Suppressor macrophage treated with lipopolysaccharide for 4 hours (primary cell): Measurements from ENCODE around the gene ZDHHC14.

ENCODE experiments used
- DNase-seq: peaks from one replicate; pipeline ENCODE4 v3.0.0-alpha.2; 2020

ZDHHC14 gene

GRCh38 chr6:157603314-157603940 is 222.4 kb downstream of the ZDHHC14 start:
- DNase-seq = no peak

GRCh38 chr6:157603971-157604370 is 223.0 kb downstream of the ZDHHC14 start:
- DNase-seq = no peak

GRCh38 chr6:157604816-157605215 is 223.8 kb downstream of the ZDHHC14 start:
- DNase-seq = no peak

GRCh38 chr6:157605484-157605883 is 224.5 kb downstream of the ZDHHC14 start:
- no peak for DNase-seq

- no peak for DNase-seq
Observed at GRCh38 chr6:157606516-157606915, 225.5 kb downstream of the ZDHHC14 start.

- no peak for DNase-seq
Observed at GRCh38 chr6:157607317-157608109, 226.5 kb downstream of the ZDHHC14 start.

GRCh38 chr6:157608221-157609075 is 227.5 kb downstream of the ZDHHC14 start:
- DNase-seq = no peak

- DNase-seq = no peak
Observed at GRCh38 chr6:157609117-157609516, 228.1 kb downstream of the ZDHHC14 start.

GRCh38 chr6:157609556-157609955 is 228.6 kb downstream of the ZDHHC14 start:
- no peak for DNase-seq

GRCh38 chr6:157610451-157610999 is 229.5 kb downstream of the ZDHHC14 start:
- DNase-seq = no peak

- DNase-seq = no peak
Observed at GRCh38 chr6:157611406-157611805, 230.4 kb downstream of the ZDHHC14 start.

GRCh38 chr6:157613011-157613522 is 232.1 kb downstream of the ZDHHC14 start:
- peak; percentile 16 for DNase-seq

GRCh38 chr6:157614026-157614568 is 233.1 kb downstream of the ZDHHC14 start:
- DNase-seq = no peak

- peak; percentile 31 for DNase-seq
Observed at GRCh38 chr6:157615420-157615769, 234.4 kb downstream of the ZDHHC14 start.

- no peak for DNase-seq
Observed at GRCh38 chr6:157615951-157616350, 235.0 kb downstream of the ZDHHC14 start.

GRCh38 chr6:157620944-157621343 is 240.0 kb downstream of the ZDHHC14 start:
- DNase-seq = no peak

- DNase-seq = no peak
Observed at GRCh38 chr6:157621406-157621805, 240.4 kb downstream of the ZDHHC14 start.

GRCh38 chr6:157622427-157622826 is 241.4 kb downstream of the ZDHHC14 start:
- DNase-seq = no peak

- no peak for DNase-seq
Observed at GRCh38 chr6:157625111-157625510, 244.1 kb downstream of the ZDHHC14 start.

GRCh38 chr6:157625764-157626163 is 244.8 kb downstream of the ZDHHC14 start:
- no peak for DNase-seq

- no peak for DNase-seq
Observed at GRCh38 chr6:157627195-157627966, 246.4 kb downstream of the ZDHHC14 start.

- no peak for DNase-seq
Observed at GRCh38 chr6:157628463-157628862, 247.5 kb downstream of the ZDHHC14 start.
